ENCODE results near the gene TET2.

TET2 gene

DNA sequence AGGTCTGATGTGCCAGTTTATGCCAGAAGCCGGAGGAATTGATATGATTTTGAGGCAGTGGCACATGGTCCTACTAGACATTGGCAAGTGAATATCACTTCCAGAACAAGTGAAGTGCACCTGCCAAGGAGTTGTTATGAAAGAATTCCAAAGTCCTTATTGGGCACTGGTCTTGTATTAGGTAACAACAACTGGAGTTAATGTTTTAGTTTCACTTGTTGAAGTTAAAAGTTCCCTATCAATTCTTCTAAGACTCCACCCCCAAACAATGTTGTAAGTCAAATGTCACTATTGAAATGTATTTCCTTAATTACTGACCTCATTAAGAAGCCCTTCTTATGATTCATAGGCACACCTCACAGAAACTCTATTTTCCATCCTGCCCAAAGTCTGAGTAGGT, 3.1 kb downstream of the TET2 start:
- peaks cover 39% of the 10 kb centered on the region for H3K36me3 Mint-ChIP-seq (ENCODE audit: low read depth)
- peak overlapping the region; percentile 99 for H3K4me3 Mint-ChIP-seq
- no peaks in the 10 kb centered on the region for H3K9me3 Mint-ChIP-seq
- DNase-seq: no peak
- peak overlapping the region; percentile 59 for H3K27ac Mint-ChIP-seq
- H3K27me3 Mint-ChIP-seq: no peaks in the 10 kb centered on the region
- H3K4me1 Mint-ChIP-seq (ENCODE audit: low read depth): peaks cover 58% of the 10 kb centered on the region

- H3K27ac Mint-ChIP-seq: peak overlapping the region; percentile 58
These were observed 3.8 kb downstream of the TET2 start for GRCh38 chr4:105150503-105150902.

GRCh38 chr4:105153749-105154148, 7.1 kb downstream of the TET2 start:
- H3K4me3 Mint-ChIP-seq: no peak overlapping the region
- H3K36me3 Mint-ChIP-seq (ENCODE audit: low read depth): peaks cover 37% of the 10 kb centered on the region
- no peak overlapping the region for H3K27ac Mint-ChIP-seq
- H3K9me3 Mint-ChIP-seq: no peaks in the 10 kb centered on the region
- no peak for DNase-seq
- no peaks in the 10 kb centered on the region for H3K27me3 Mint-ChIP-seq
- H3K4me1 Mint-ChIP-seq (ENCODE audit: low read depth): peaks cover 62% of the 10 kb centered on the region

More at GRCh38 chr4:105150503-105150902, 3.8 kb downstream of the TET2 start:
- no peak overlapping the region for H3K4me3 Mint-ChIP-seq
- no peaks in the 10 kb centered on the region for H3K27me3 Mint-ChIP-seq
- peaks cover 57% of the 10 kb centered on the region for H3K4me1 Mint-ChIP-seq (ENCODE audit: low read depth)
- H3K9me3 Mint-ChIP-seq: no peaks in the 10 kb centered on the region
- H3K36me3 Mint-ChIP-seq (ENCODE audit: low read depth): peaks cover 44% of the 10 kb centered on the region
- no peak for DNase-seq

- Mint-ChIP-seq H3K36me3 (ENCODE audit: low read depth) (peaks cover 39% of the 10 kb centered on the region), H3K27ac (no peak overlapping the region), H3K4me3 (no peak overlapping the region), H3K4me1 (ENCODE audit: low read depth) (peaks cover 56% of the 10 kb centered on the region), H3K9me3 (no peaks in the 10 kb centered on the region), H3K27me3 (no peaks in the 10 kb centered on the region)
- no peak for DNase-seq
These were observed 7.9 kb downstream of the TET2 start for GRCh38 chr4:105154576-105154975.

DNA sequence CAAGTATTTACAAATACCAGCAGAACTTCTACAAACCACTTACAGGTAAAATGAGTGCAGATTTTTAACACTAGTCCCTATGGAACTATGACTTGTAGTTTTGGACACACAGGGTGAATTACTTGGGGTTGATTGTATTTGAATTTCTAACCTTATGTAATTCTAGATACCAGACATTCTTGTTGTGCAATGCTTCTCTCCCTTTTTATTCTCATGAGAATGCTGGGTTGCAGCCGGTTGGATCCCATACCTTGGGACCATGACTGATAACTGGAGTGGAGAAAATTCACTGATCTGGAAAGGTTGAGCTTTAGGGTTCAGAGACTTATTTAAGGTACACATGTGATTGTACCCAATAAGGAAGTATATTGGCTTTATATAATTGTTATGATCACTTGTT, 8.8 kb downstream of the TET2 start:
- peak overlapping the region; percentile 17 for H3K27ac Mint-ChIP-seq
- H3K36me3 Mint-ChIP-seq (ENCODE audit: low read depth): peaks cover 43% of the 10 kb centered on the region
- no peak for DNase-seq
- no peak overlapping the region for H3K4me3 Mint-ChIP-seq
- no peaks in the 10 kb centered on the region for H3K27me3 Mint-ChIP-seq
- peaks cover 50% of the 10 kb centered on the region for H3K4me1 Mint-ChIP-seq (ENCODE audit: low read depth)
- no peaks in the 10 kb centered on the region for H3K9me3 Mint-ChIP-seq

GRCh38 chr4:105158837-105159236, 12.2 kb downstream of the TET2 start:
- Mint-ChIP-seq H3K9me3 (no peaks in the 10 kb centered on the region), H3K27me3 (no peaks in the 10 kb centered on the region), H3K27ac (no peak overlapping the region), H3K4me3 (no peak overlapping the region), H3K4me1 (ENCODE audit: low read depth) (peaks cover 53% of the 10 kb centered on the region), H3K36me3 (ENCODE audit: low read depth) (peaks cover 35% of the 10 kb centered on the region)
- no peak for DNase-seq

- no peak overlapping the region for H3K27ac Mint-ChIP-seq
- no peaks in the 10 kb centered on the region for H3K9me3 Mint-ChIP-seq
- H3K27me3 Mint-ChIP-seq: no peaks in the 10 kb centered on the region
- H3K4me3 Mint-ChIP-seq: no peak overlapping the region
- DNase-seq: no peak
- H3K36me3 Mint-ChIP-seq (ENCODE audit: low read depth): peaks cover 43% of the 10 kb centered on the region
- H3K4me1 Mint-ChIP-seq (ENCODE audit: low read depth): peaks cover 43% of the 10 kb centered on the region
These were observed 15.6 kb downstream of the TET2 start for GRCh38 chr4:105162123-105162796.

DNA sequence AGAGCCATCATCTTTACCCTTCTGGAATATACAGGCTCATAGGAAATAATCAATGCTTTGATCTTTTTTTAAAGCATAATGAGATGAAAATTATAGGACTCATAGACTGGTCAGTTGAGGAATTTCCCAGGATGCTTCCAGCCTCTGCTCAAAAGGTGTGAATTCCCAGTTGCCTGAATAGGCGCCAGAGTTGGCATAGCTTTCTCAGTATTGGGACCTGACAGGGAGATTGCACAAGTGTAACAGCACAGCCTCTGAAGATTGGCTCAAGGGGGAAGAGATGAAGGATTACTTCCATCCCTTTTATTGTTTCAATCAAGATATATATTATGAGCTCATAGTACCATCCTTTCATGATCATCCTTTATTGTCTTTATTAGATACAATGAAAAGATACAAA, 17.9 kb downstream of the TET2 start:
- Mint-ChIP-seq H3K36me3 (ENCODE audit: low read depth) (peaks cover 50% of the 10 kb centered on the region), H3K9me3 (no peaks in the 10 kb centered on the region), H3K4me1 (ENCODE audit: low read depth) (peaks cover 50% of the 10 kb centered on the region), H3K4me3 (no peak overlapping the region), H3K27ac (no peak overlapping the region), H3K27me3 (no peaks in the 10 kb centered on the region)
- DNase-seq: no peak

- Mint-ChIP-seq H3K9me3 (no peaks in the 10 kb centered on the region), H3K4me1 (ENCODE audit: low read depth) (peaks cover 56% of the 10 kb centered on the region), H3K4me3 (no peak overlapping the region), H3K36me3 (ENCODE audit: low read depth) (peaks cover 61% of the 10 kb centered on the region), H3K27ac (no peak overlapping the region), H3K27me3 (no peaks in the 10 kb centered on the region)
- DNase-seq: no peak
These were observed 19.4 kb downstream of the TET2 start for GRCh38 chr4:105166066-105166465.

GRCh38 chr4:105170711-105171110, 24.0 kb downstream of the TET2 start:
- no peak for DNase-seq
- Mint-ChIP-seq H3K27me3 (no peaks in the 10 kb centered on the region), H3K4me3 (no peak overlapping the region), H3K27ac (no peak overlapping the region), H3K9me3 (peaks cover 9% of the 10 kb centered on the region), H3K4me1 (ENCODE audit: low read depth) (peaks cover 31% of the 10 kb centered on the region), H3K36me3 (ENCODE audit: low read depth) (peaks cover 82% of the 10 kb centered on the region)

GRCh38 chr4:105171912-105172311, 25.2 kb downstream of the TET2 start:
- H3K9me3 Mint-ChIP-seq: peaks cover 9% of the 10 kb centered on the region
- H3K36me3 Mint-ChIP-seq (ENCODE audit: low read depth): peaks cover 87% of the 10 kb centered on the region
- DNase-seq: no peak
- no peaks in the 10 kb centered on the region for H3K27me3 Mint-ChIP-seq
- H3K4me3 Mint-ChIP-seq: no peak overlapping the region
- no peak overlapping the region for H3K27ac Mint-ChIP-seq
- peaks cover 30% of the 10 kb centered on the region for H3K4me1 Mint-ChIP-seq (ENCODE audit: low read depth)

GRCh38 chr4:105174098-105174497, 27.4 kb downstream of the TET2 start:
- H3K27ac Mint-ChIP-seq: no peak overlapping the region
- no peak for DNase-seq
- peaks cover 38% of the 10 kb centered on the region for H3K4me1 Mint-ChIP-seq (ENCODE audit: low read depth)
- no peaks in the 10 kb centered on the region for H3K27me3 Mint-ChIP-seq
- H3K36me3 Mint-ChIP-seq (ENCODE audit: low read depth): peaks cover 82% of the 10 kb centered on the region
- peaks cover 9% of the 10 kb centered on the region for H3K9me3 Mint-ChIP-seq
- no peak overlapping the region for H3K4me3 Mint-ChIP-seq

GRCh38 chr4:105179539-105180401, 33.1 kb downstream of the TET2 start:
- no peak overlapping the region for H3K27ac Mint-ChIP-seq
- peaks cover 58% of the 10 kb centered on the region for H3K36me3 Mint-ChIP-seq (ENCODE audit: low read depth)
- no peak for DNase-seq
- H3K4me1 Mint-ChIP-seq (ENCODE audit: low read depth): peaks cover 53% of the 10 kb centered on the region
- H3K27me3 Mint-ChIP-seq: no peaks in the 10 kb centered on the region
- H3K9me3 Mint-ChIP-seq: peaks cover 9% of the 10 kb centered on the region
- H3K4me3 Mint-ChIP-seq: no peak overlapping the region

DNA sequence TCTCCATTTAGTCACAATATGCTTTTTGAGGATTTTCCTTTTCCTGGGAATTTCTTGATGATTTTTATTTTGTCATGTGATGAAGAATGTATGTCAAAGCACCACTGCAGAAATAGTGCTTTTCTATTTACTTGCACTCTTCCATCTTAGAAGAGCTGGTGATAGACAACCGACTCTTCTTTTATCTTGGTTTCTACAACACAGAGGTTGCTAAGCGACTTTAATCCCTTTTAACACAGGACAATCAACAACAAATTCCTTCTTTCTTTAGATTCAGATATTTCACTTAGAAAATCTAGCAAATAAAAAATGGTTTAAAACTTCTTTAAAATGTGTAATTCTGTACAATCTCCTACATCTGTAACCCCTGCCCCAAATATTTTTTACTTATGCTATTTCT, 34.6 kb downstream of the TET2 start:
- no peak for DNase-seq
- Mint-ChIP-seq H3K4me1 (ENCODE audit: low read depth) (peaks cover 61% of the 10 kb centered on the region), H3K9me3 (no peaks in the 10 kb centered on the region), H3K27ac (no peak overlapping the region), H3K36me3 (ENCODE audit: low read depth) (peaks cover 51% of the 10 kb centered on the region), H3K27me3 (no peaks in the 10 kb centered on the region), H3K4me3 (no peak overlapping the region)

DNA sequence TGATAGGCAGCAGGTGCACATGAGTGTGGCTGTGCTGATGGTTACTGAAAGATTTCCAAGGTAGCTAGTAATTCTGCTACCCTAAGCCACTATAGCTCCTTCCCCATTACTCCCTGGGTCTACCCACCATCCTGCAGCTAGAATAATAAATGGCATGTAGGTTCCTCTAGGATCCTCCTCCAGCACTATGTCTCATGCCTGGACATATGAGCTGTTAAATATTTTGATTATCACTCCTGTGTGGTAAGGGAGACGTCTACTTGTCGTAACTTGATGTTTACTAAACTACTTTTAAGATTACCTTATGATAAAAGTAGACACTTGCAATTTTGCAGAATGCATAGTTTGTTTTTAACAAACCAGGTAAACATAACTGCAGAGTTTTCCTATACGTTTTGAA, 35.5 kb downstream of the TET2 start:
- H3K36me3 Mint-ChIP-seq (ENCODE audit: low read depth): peaks cover 42% of the 10 kb centered on the region
- H3K27me3 Mint-ChIP-seq: no peaks in the 10 kb centered on the region
- peaks cover 64% of the 10 kb centered on the region for H3K4me1 Mint-ChIP-seq (ENCODE audit: low read depth)
- no peak for DNase-seq
- no peaks in the 10 kb centered on the region for H3K9me3 Mint-ChIP-seq
- no peak overlapping the region for H3K4me3 Mint-ChIP-seq
- H3K27ac Mint-ChIP-seq: no peak overlapping the region

Data from activated T-cell treated with anti-CD3 and anti-CD28 coated beads, Interleukin-2, amount 50 U/mL, for 24 hours (primary cell).